Hepatocyte (in vitro differentiated cells): ENCODE data around the gene PSMB8. TPM values are rescaled to one million over a fixed set of nuclear protein-coding genes. Genes with fewer than 3 reads are reported as not detected.

Experiments used
- DNase-seq: peaks from one replicate; pipeline ENCODE4 v3.0.0-alpha.2; 2016; ENCODE audit warnings: low spot score
- H2AFZ ChIP-seq: fragments of 200-600 bp; sonication (generic); 2 replicates; pipeline ENCODE4 v1.6.0; 2016; ENCODE audit warnings: antibody characterized with exemption, mild to moderate bottlenecking
- H3K27ac ChIP-seq: fragments of 200-600 bp; sonication (generic); 2 replicates; pipeline ENCODE4 v1.5.1; 2016; ENCODE audit warnings: mild to moderate bottlenecking
- H3K27me3 ChIP-seq: fragments of 200-600 bp; sonication (generic); 2 replicates; pipeline ENCODE4 v1.6.1; 2016
- H3K36me3 ChIP-seq: fragments of 200-600 bp; sonication (generic); replicated peaks from 2 replicates; pipeline ENCODE4 v1.5.1; 2016; ENCODE audit warnings: low read depth; ENCODE audit not compliant: insufficient read depth
- H3K4me1 ChIP-seq: fragments of 200-600 bp; sonication (generic); 2 replicates; pipeline ENCODE4 v1.5.1; 2016; ENCODE audit warnings: mild to moderate bottlenecking, moderate library complexity; ENCODE audit not compliant: insufficient read depth
- H3K4me2 ChIP-seq: fragments of 200-600 bp; sonication (generic); 2 replicates; pipeline ENCODE4 v1.6.0; 2016
- H3K4me3 ChIP-seq: fragments of 200-600 bp; sonication (generic); 2 replicates; pipeline ENCODE4 v1.5.1; 2016; ENCODE audit warnings: mild to moderate bottlenecking
- H3K79me2 ChIP-seq: fragments of 200-600 bp; sonication (generic); 2 replicates; pipeline ENCODE4 v1.6.0; 2017; ENCODE audit warnings: mild to moderate bottlenecking
- H3K9me2 ChIP-seq: fragments of 200-600 bp; sonication (generic); replicated peaks from 2 replicates; pipeline ENCODE4 v1.6.0; 2017; ENCODE audit warnings: mild to moderate bottlenecking; ENCODE audit not compliant: insufficient read depth
- H3K9me3 ChIP-seq: fragments of 200-600 bp; sonication (generic); 2 replicates; pipeline ENCODE4 v1.5.1; 2016; ENCODE audit warnings: low read depth, mild to moderate bottlenecking
- H4K20me1 ChIP-seq: fragments of 200-600 bp; sonication (generic); 2 replicates; pipeline ENCODE4 v1.6.0; 2016; ENCODE audit warnings: mild to moderate bottlenecking; ENCODE audit not compliant: insufficient read depth, poor library complexity, severe bottlenecking
- CTCF ChIP-seq: fragments of 200-600 bp; sonication (generic); IDR thresholded peaks from 2 replicates; pipeline ENCODE4 v1.5.1; 2016; ENCODE audit warnings: antibody characterized with exemption, mild to moderate bottlenecking; ENCODE audit not compliant: poor library complexity
- EZH2 ChIP-seq: fragments of 200-600 bp; sonication (generic); IDR thresholded peaks from 2 replicates; pipeline ENCODE4 v1.6.1; 2016; ENCODE audit warnings: antibody characterized with exemption, mild to moderate bottlenecking, borderline replicate concordance
- EZH2phosphoT487 ChIP-seq: fragments of 200-600 bp; sonication (generic); IDR thresholded peaks from one replicate; pipeline ENCODE4 v1.6.1; 2018; ENCODE audit warnings: antibody characterized with exemption, mild to moderate bottlenecking, low read depth, moderate library complexity; ENCODE audit not compliant: unreplicated experiment, severe bottlenecking
- WGBS: methylation state at CpG from one replicate; pipeline ENCODE4 v1.1.6; 2016; ENCODE audit warnings: low lambda C conversion rate; ENCODE audit errors: missing lambda C conversion rate; 5-methylcytosine and 5-hydroxymethylcytosine counted together
- polyA plus RNA-seq: library from polyadenylated mRNA; unstranded; fragments of >200 nt; fragmentation: Nextera tagmentation; extraction: Ambion mirVana; gene quantifications from 2 replicates; pipeline ENCODE4 v1.2.1, GENCODE V29; 2016
- total RNA-seq: library from RNA; depleted of rRNA; stranded (reverse); fragments of >200 nt; gene quantifications from 2 replicates; pipeline ENCODE4 v1.2.3, GENCODE V29; 2014

PSMB8 gene
- total and polyA plus RNA-seq, 2 experiments from 2014 or later: 18.6 to 19.1 TPM

GRCh38 chr6:32830936-32831335 is 12.9 kb downstream of the PSMB8 start:
- no peak for DNase-seq
- no peak overlapping the region for H2AFZ ChIP-seq
- no peak overlapping the region for H3K4me2 ChIP-seq
- H3K4me1 ChIP-seq: no peaks in the 10 kb centered on the region
- no peaks in the 10 kb centered on the region for H3K36me3 ChIP-seq
- 84% methylated on average over 5 of the region's 5 CpGs for WGBS
- H3K27ac ChIP-seq: no peak overlapping the region
- H4K20me1 ChIP-seq: no peaks in the 10 kb centered on the region
- no peaks in the 10 kb centered on the region for H3K9me2 ChIP-seq
- H3K27me3 ChIP-seq: no peaks in the 10 kb centered on the region
- TF ChIP-seq EZH2phosphoT487 (no peak), EZH2 (no peak), CTCF (no peak)
- H3K79me2 ChIP-seq: no peaks in the 10 kb centered on the region
- H3K9me3 ChIP-seq: no peaks in the 10 kb centered on the region
- no peak overlapping the region for H3K4me3 ChIP-seq

GRCh38 chr6:32830017-32830416 is 13.8 kb downstream of the PSMB8 start:
- DNase-seq: no peak
- Histone ChIP-seq H3K9me2 (no peaks in the 10 kb centered on the region), H3K4me3 (no peak overlapping the region), H3K9me3 (no peaks in the 10 kb centered on the region), H3K27me3 (no peaks in the 10 kb centered on the region), H2AFZ (no peak overlapping the region), H3K36me3 (no peaks in the 10 kb centered on the region), H3K27ac (no peak overlapping the region), H4K20me1 (no peaks in the 10 kb centered on the region), H3K79me2 (no peaks in the 10 kb centered on the region), H3K4me2 (no peak overlapping the region), H3K4me1 (no peaks in the 10 kb centered on the region)
- WGBS: 95% methylated on average over 5 of the region's 5 CpGs
- TF ChIP-seq CTCF (no peak), EZH2 (no peak), EZH2phosphoT487 (no peak)

GRCh38 chr6:32829495-32829894 is 14.4 kb downstream of the PSMB8 start:
- H3K4me1 ChIP-seq: no peaks in the 10 kb centered on the region
- no peak overlapping the region for H2AFZ ChIP-seq
- no peak for DNase-seq
- TF ChIP-seq EZH2 (no peak), CTCF (no peak), EZH2phosphoT487 (no peak)
- no peaks in the 10 kb centered on the region for H3K79me2 ChIP-seq
- H4K20me1 ChIP-seq: no peaks in the 10 kb centered on the region
- H3K9me2 ChIP-seq: no peaks in the 10 kb centered on the region
- no peak overlapping the region for H3K27ac ChIP-seq
- H3K4me3 ChIP-seq: no peak overlapping the region
- no peaks in the 10 kb centered on the region for H3K9me3 ChIP-seq
- WGBS: 74% methylated on average over 7 of the region's 7 CpGs
- H3K4me2 ChIP-seq: no peak overlapping the region
- H3K27me3 ChIP-seq: no peaks in the 10 kb centered on the region
- no peaks in the 10 kb centered on the region for H3K36me3 ChIP-seq

- Histone ChIP-seq H3K9me3 (no peaks in the 10 kb centered on the region), H3K4me3 (no peak overlapping the region), H3K4me2 (no peak overlapping the region), H3K36me3 (no peaks in the 10 kb centered on the region), H3K9me2 (no peaks in the 10 kb centered on the region), H3K27ac (no peak overlapping the region), H2AFZ (no peak overlapping the region), H4K20me1 (no peaks in the 10 kb centered on the region), H3K27me3 (no peaks in the 10 kb centered on the region), H3K79me2 (no peaks in the 10 kb centered on the region), H3K4me1 (no peaks in the 10 kb centered on the region)
- TF ChIP-seq EZH2phosphoT487 (no peak), EZH2 (no peak), CTCF (no peak)
- no peak for DNase-seq
- 89% methylated on average over 3 of the region's 3 CpGs for WGBS
Observed at GRCh38 chr6:32827025-32827424, 16.8 kb downstream of the PSMB8 start.
